HPDE6-E6E7 (cell line): ENCODE results near the gene HIVEP3.

Source experiments
- DNase-seq: peaks from one replicate; pipeline ENCODE4 v3.0.0; 2011; ENCODE audit warnings: missing footprints; ENCODE audit errors: extremely low spot score

Gene HIVEP3

GRCh38 chr1:41615981-41616380, 302.7 kb downstream of the HIVEP3 start:
- no peak for DNase-seq

- no peak for DNase-seq
Measured at GRCh38 chr1:41615316-41615715, 303.4 kb downstream of the HIVEP3 start.

GRCh38 chr1:41614818-41615217, 303.9 kb downstream of the HIVEP3 start:
- no peak for DNase-seq

- no peak for DNase-seq
Measured at GRCh38 chr1:41613689-41614574, 304.8 kb downstream of the HIVEP3 start.

- no peak for DNase-seq
Measured at GRCh38 chr1:41612953-41613352, 305.8 kb downstream of the HIVEP3 start.

GRCh38 chr1:41611932-41612450, 306.7 kb downstream of the HIVEP3 start:
- no peak for DNase-seq

GRCh38 chr1:41611068-41611931, 307.4 kb downstream of the HIVEP3 start:
- DNase-seq, result no peak

- DNase-seq, result no peak
Measured at GRCh38 chr1:41610361-41610760, 308.4 kb downstream of the HIVEP3 start.

GRCh38 chr1:41609166-41609883, 309.4 kb downstream of the HIVEP3 start:
- no peak for DNase-seq

GRCh38 chr1:41608211-41608610, 310.5 kb downstream of the HIVEP3 start:
- no peak for DNase-seq

- DNase-seq, result no peak
Measured at GRCh38 chr1:41607808-41608207, 310.9 kb downstream of the HIVEP3 start.

GRCh38 chr1:41599912-41600311, 318.8 kb downstream of the HIVEP3 start:
- no peak for DNase-seq

- no peak for DNase-seq
Measured at GRCh38 chr1:41598325-41598724, 320.4 kb downstream of the HIVEP3 start.

- no peak for DNase-seq
Measured at GRCh38 chr1:41592451-41593125, 326.1 kb downstream of the HIVEP3 start.

- no peak for DNase-seq
Measured at GRCh38 chr1:41591891-41592290, 326.8 kb downstream of the HIVEP3 start.

GRCh38 chr1:41590331-41590730, 328.4 kb downstream of the HIVEP3 start:
- no peak for DNase-seq

GRCh38 chr1:41589395-41589794, 329.3 kb downstream of the HIVEP3 start:
- DNase-seq, result no peak

- DNase-seq, result no peak
Measured at GRCh38 chr1:41588334-41588875, 330.3 kb downstream of the HIVEP3 start.

GRCh38 chr1:41587791-41588190, 330.9 kb downstream of the HIVEP3 start:
- no peak for DNase-seq

GRCh38 chr1:41586230-41586629, 332.5 kb downstream of the HIVEP3 start:
- DNase-seq, result no peak
